IMR-90 (cell line): ENCODE measurements around the gene PADI6. TPM values are rescaled to one million over a fixed set of nuclear protein-coding genes. Genes with fewer than 3 reads are reported as not detected.

Source experiments
- ATAC-seq: fragments of 200-7000 bp; cut with Tn5 transposase; 2 replicates; pipeline ENCODE4 v1.9.1; 2020; ENCODE audit warnings: low read depth, mild to moderate bottlenecking, moderate library complexity
- BruUV-seq: library from RNA; stranded (reverse); fragments of 400-500 nt; replicated peaks from 2 replicates; lab custom pipeline; 2021; lab: Mats Ljungman, UMichigan
- CTCF ChIA-PET: fragments of 300-600 bp; formaldehyde crosslinking; extraction: SDS; loops from one replicate; lab custom pipeline; 2021; ENCODE audit warnings: antibody characterized with exemption; lab: Yijun Ruan, JAX
- POLR2A ChIA-PET: fragments of 300-600 bp; sonication (Branson Sonifier 250); formaldehyde crosslinking; loops from one replicate; lab custom pipeline; 2022; ENCODE audit warnings: antibody characterized with exemption; ENCODE audit not compliant: unreplicated experiment; lab: Charles Lee
- DNase-seq: peaks from one replicate; pipeline ENCODE4 v3.0.0; 2013
- H2AFZ ChIP-seq: replicated peaks from 2 replicates; pipeline ENCODE3; 2013; ENCODE audit warnings: low read length, mild to moderate bottlenecking; ENCODE audit not compliant: poor library complexity
- H2AK5ac ChIP-seq: 2 replicates; pipeline ENCODE4 v1.6.1; 2013; ENCODE audit warnings: low read depth, low read length, inconsistent platforms
- H2AK9ac ChIP-seq: replicated peaks from 2 replicates; pipeline ENCODE3; 2013; ENCODE audit warnings: mild to moderate bottlenecking, low read depth, low read length, moderate library complexity; ENCODE audit not compliant: poor library complexity
- H2BK120ac ChIP-seq: 2 replicates; pipeline ENCODE4 v1.6.1; 2013; ENCODE audit warnings: low read depth, low read length, inconsistent platforms
- H2BK15ac ChIP-seq: 3 replicates; pipeline ENCODE4 v1.6.1; 2013; ENCODE audit warnings: low read depth, low read length, inconsistent platforms
- H2BK20ac ChIP-seq: 2 replicates; pipeline ENCODE4 v1.6.1; 2013; ENCODE audit warnings: low read depth, mild to moderate bottlenecking, inconsistent platforms, low read length, moderate library complexity
- H2BK5ac ChIP-seq: 2 replicates; pipeline ENCODE4 v1.6.1; 2013; ENCODE audit warnings: mild to moderate bottlenecking, low read depth, low read length, inconsistent platforms; ENCODE audit not compliant: poor library complexity, severe bottlenecking
- H3K14ac ChIP-seq: replicated peaks from 2 replicates; pipeline ENCODE4 v1.6.1; 2013; ENCODE audit warnings: low read depth, low read length, inconsistent platforms
- H3K18ac ChIP-seq: 2 replicates; pipeline ENCODE4 v1.6.1; 2013; ENCODE audit warnings: low read depth, low read length, control low read depth
- H3K23ac ChIP-seq: 2 replicates; pipeline ENCODE4 v1.6.1; 2013; ENCODE audit warnings: low read depth, low read length, inconsistent platforms
- H3K27ac ChIP-seq: 2 replicates; pipeline ENCODE4 v1.5.1; 2013; ENCODE audit warnings: mild to moderate bottlenecking, control low read depth, low read length; ENCODE audit not compliant: insufficient read depth
- H3K27me3 ChIP-seq: 2 replicates; pipeline ENCODE4 v1.6.1; 2013; ENCODE audit warnings: low read length; ENCODE audit not compliant: control insufficient read depth, insufficient read depth
- H3K36me3 ChIP-seq: 2 replicates; pipeline ENCODE4 v1.6.1; 2013; ENCODE audit warnings: low read length, mixed read lengths; ENCODE audit not compliant: control insufficient read depth, insufficient read depth
- H3K4ac ChIP-seq: 2 replicates; pipeline ENCODE4 v1.6.1; 2013; ENCODE audit warnings: low read depth, low read length, inconsistent platforms
- H3K4me1 ChIP-seq: 2 replicates; pipeline ENCODE4 v1.6.1; 2013; ENCODE audit warnings: low read length, mixed read lengths; ENCODE audit not compliant: control insufficient read depth, insufficient read depth
- H3K4me2 ChIP-seq: 2 replicates; pipeline ENCODE4 v1.6.1; 2013; ENCODE audit warnings: low read depth, mild to moderate bottlenecking, control low read depth, low read length, moderate library complexity
- H3K4me3 ChIP-seq: 2 replicates; pipeline ENCODE4 v1.5.1; 2013; ENCODE audit warnings: low read depth, mild to moderate bottlenecking, control low read depth, low read length, moderate library complexity; ENCODE audit not compliant: insufficient read depth
- H3K56ac ChIP-seq: 2 replicates; pipeline ENCODE4 v1.6.1; 2013; ENCODE audit warnings: low read length, inconsistent platforms; ENCODE audit not compliant: insufficient read depth; ENCODE audit errors: extremely low read depth
- H3K79me1 ChIP-seq, 2 experiments: 2 replicates each; pipeline ENCODE4 v1.6.1; 2013; ENCODE audit warnings: low read length in 2 of 2, inconsistent platforms in 1 of 2, low read depth in 1 of 2
- H3K9ac ChIP-seq: 2 replicates; pipeline ENCODE4 v1.6.1; 2013; ENCODE audit warnings: low read depth, low read length, control low read depth
- H3K9me1 ChIP-seq: 2 replicates; pipeline ENCODE4 v1.6.1; 2013; ENCODE audit warnings: low read length, inconsistent platforms; ENCODE audit not compliant: insufficient read depth
- H3K9me3 ChIP-seq: 2 replicates; pipeline ENCODE4 v1.6.1; 2013; ENCODE audit warnings: low read length; ENCODE audit not compliant: control insufficient read depth, insufficient read depth
- H4K20me1 ChIP-seq: 2 replicates; pipeline ENCODE4 v1.6.1; 2013; ENCODE audit warnings: low read length, inconsistent platforms; ENCODE audit not compliant: insufficient read depth
- H4K5ac ChIP-seq: 2 replicates; pipeline ENCODE4 v1.6.1; 2013; ENCODE audit warnings: mild to moderate bottlenecking, low read depth, low read length, control low read depth
- H4K8ac ChIP-seq, 2 experiments: 2 replicates each; pipeline ENCODE4 v1.6.1; 2013; ENCODE audit warnings: low read depth in 2 of 2, low read length in 2 of 2, control low read depth in 1 of 2, inconsistent platforms in 1 of 2
- H4K91ac ChIP-seq: 2 replicates; pipeline ENCODE4 v1.6.1; 2013; ENCODE audit warnings: low read depth, low read length, inconsistent platforms; ENCODE audit not compliant: insufficient read depth
- BHLHE40 ChIP-seq: fragments of 150-350 bp; IDR thresholded peaks from 2 replicates; pipeline ENCODE4 v1.6.1; 2016; ENCODE audit warnings: mild to moderate bottlenecking, low read depth, low read length
- CEBPB ChIP-seq: IDR thresholded peaks from 2 replicates; pipeline ENCODE4 v1.6.1; 2012; ENCODE audit warnings: low read depth, low read length, improper control_type of control experiment
- CHD1 ChIP-seq: IDR thresholded peaks from 2 replicates; pipeline ENCODE4 v1.6.1; 2012; ENCODE audit warnings: low read depth, low read length, improper control_type of control experiment
- CTCF ChIP-seq: conservative IDR thresholded peaks from 2 replicates; pipeline ENCODE4 v1.5.1; 2012; ENCODE audit warnings: mild to moderate bottlenecking, low read depth, low read length, improper control_type of control experiment
- FOS ChIP-seq: fragments of 150-350 bp; IDR thresholded peaks from 2 replicates; pipeline ENCODE4 v1.6.1; 2016; ENCODE audit warnings: low read depth, low read length
- MAFK ChIP-seq: IDR thresholded peaks from 2 replicates; pipeline ENCODE4 v1.6.1; 2012; ENCODE audit warnings: low read depth, low read length, improper control_type of control experiment
- MAZ ChIP-seq: IDR thresholded peaks from 2 replicates; pipeline ENCODE4 v1.6.1; 2012; ENCODE audit warnings: low read depth, mild to moderate bottlenecking, low read length, improper control_type of control experiment, moderate library complexity, borderline replicate concordance
- MXI1 ChIP-seq: IDR thresholded peaks from 2 replicates; pipeline ENCODE4 v1.6.1; 2012; ENCODE audit warnings: low read depth, mild to moderate bottlenecking, low read length, moderate library complexity, borderline replicate concordance
- NFE2L2 ChIP-seq: fragments of 150-350 bp; IDR thresholded peaks from 2 replicates; pipeline ENCODE4 v1.6.1; 2016; ENCODE audit warnings: low read depth, mild to moderate bottlenecking, low read length
- POLR2A ChIP-seq: IDR thresholded peaks from 2 replicates; pipeline ENCODE4 v1.6.1; 2012; ENCODE audit warnings: mild to moderate bottlenecking, low read depth, low read length
- RAD21 ChIP-seq: IDR thresholded peaks from 2 replicates; pipeline ENCODE4 v1.6.1; 2012; ENCODE audit warnings: low read length, improper control_type of control experiment
- RCOR1 ChIP-seq: IDR thresholded peaks from 2 replicates; pipeline ENCODE4 v1.6.1; 2012; ENCODE audit warnings: mild to moderate bottlenecking, low read length, improper control_type of control experiment; ENCODE audit not compliant: insufficient replicate concordance
- RFX5 ChIP-seq: IDR thresholded peaks from 2 replicates; pipeline ENCODE4 v1.8.0; 2012; ENCODE audit warnings: low read depth, mild to moderate bottlenecking, low read length, moderate library complexity
- SMC3 ChIP-seq: fragments of 150-350 bp; IDR thresholded peaks from 2 replicates; pipeline ENCODE4 v1.6.1; 2016; ENCODE audit warnings: low read depth, mild to moderate bottlenecking, antibody characterized with exemption, low read length, moderate library complexity
- USF2 ChIP-seq: fragments of 150-350 bp; IDR thresholded peaks from 2 replicates; pipeline ENCODE4 v1.6.1; 2017; ENCODE audit warnings: mild to moderate bottlenecking, antibody characterized with exemption, low read length, low read depth
- whole genome bisulfite sequencing, 2 experiments: methylation state at CpG; one replicate each; pipeline versions ENCODE4 v1.1.5 to v1.1.7; 2013; ENCODE audit warnings: missing lambda C conversion rate in 2 of 2; ENCODE audit not compliant: insufficient read length in 1 of 2; ENCODE audit errors: extremely low coverage in 2 of 2; 5-methylcytosine and 5-hydroxymethylcytosine counted together
- dilution Hi-C: fragments of 300-500 bp; cut with HindIII; formaldehyde crosslinking; loops from one replicate; pipeline ENCODE4 v1.14.3; 2018; ENCODE audit warnings: low sequenced_read_pairs; ENCODE audit not compliant: unreplicated experiment
- in situ Hi-C: fragments of 300-500 bp; cut with MboI; formaldehyde crosslinking; loops from 3 replicates; pipeline ENCODE4 v1.14.3; 2019; ENCODE audit warnings: low sequenced_read_pairs, inconsistent platforms, mixed read lengths
- intact Hi-C: fragments of 100-400 bp; cut with micrococcal nuclease; formaldehyde crosslinking; loops from 2 replicates; pipeline ENCODE4 v1.10.0; 2022
- polyA plus RNA-seq, 3 experiments: library from polyadenylated mRNA; depleted of rRNA; stranded (reverse); fragments of >200 nt; gene quantifications; 2 replicates each; pipeline ENCODE4 v1.2.3, GENCODE V29; 2012; ENCODE audit warnings: low replicate concordance in 1 of 3
- total RNA-seq: library from RNA; depleted of rRNA; stranded (reverse); fragments of >200 nt; gene quantifications from 2 replicates; pipeline ENCODE4 v1.2.3, GENCODE V29; 2012
- TF ChIP-seq, protein P1 (sequence below): fragments of 150-350 bp; IDR thresholded peaks from 2 replicates; pipeline ENCODE4 v1.6.1; 2016; ENCODE audit warnings: low read depth, mild to moderate bottlenecking, low read length, moderate library complexity, borderline replicate concordance

The PADI6 gene
- total and polyA plus RNA-seq, 2 of the 4 experiments (the other 2 are of a cell fraction) = not detected

- no peak overlapping the region for H4K91ac ChIP-seq
- H3K18ac ChIP-seq = no peak overlapping the region
- H3K36me3 ChIP-seq = no peaks in the 10 kb centered on the region
- H3K23ac ChIP-seq = no peak overlapping the region
- WGBS, 2 experiments = 80% methylated on average over 1 of the region's 2 CpGs; no CpG with 5 or more reads in 1 of the 2 experiments
- DNase-seq (no peak), ATAC-seq (no peak)
- H2BK20ac ChIP-seq = no peak overlapping the region
- in situ Hi-C loops = no loop called here
- H4K20me1 ChIP-seq = no peaks in the 10 kb centered on the region
- no peak overlapping the region for H2BK15ac ChIP-seq
- H2AK5ac ChIP-seq = no peak overlapping the region
- no peaks in the 10 kb centered on the region for H3K9me1 ChIP-seq
- peaks cover 56% of the 10 kb centered on the region for H3K27me3 ChIP-seq
- TF ChIP-seq RCOR1 = no peak
- TF ChIP-seq, protein P1, sequence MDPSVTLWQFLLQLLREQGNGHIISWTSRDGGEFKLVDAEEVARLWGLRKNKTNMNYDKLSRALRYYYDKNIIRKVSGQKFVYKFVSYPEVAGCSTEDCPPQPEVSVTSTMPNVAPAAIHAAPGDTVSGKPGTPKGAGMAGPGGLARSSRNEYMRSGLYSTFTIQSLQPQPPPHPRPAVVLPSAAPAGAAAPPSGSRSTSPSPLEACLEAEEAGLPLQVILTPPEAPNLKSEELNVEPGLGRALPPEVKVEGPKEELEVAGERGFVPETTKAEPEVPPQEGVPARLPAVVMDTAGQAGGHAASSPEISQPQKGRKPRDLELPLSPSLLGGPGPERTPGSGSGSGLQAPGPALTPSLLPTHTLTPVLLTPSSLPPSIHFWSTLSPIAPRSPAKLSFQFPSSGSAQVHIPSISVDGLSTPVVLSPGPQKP = no peak
- TF ChIP-seq MXI1 = no peak
- no peak for TF ChIP-seq SMC3
- no peak for TF ChIP-seq MAFK
- TF ChIP-seq NFE2L2 = no peak
- no peak for TF ChIP-seq CTCF
- TF ChIP-seq CEBPB = no peak
- TF ChIP-seq MAZ = no peak
- no peak for TF ChIP-seq RFX5
- no peak for TF ChIP-seq RAD21
- TF ChIP-seq BHLHE40 = no peak
- no peak for TF ChIP-seq CHD1
- TF ChIP-seq FOS = no peak
- no peak for TF ChIP-seq USF2
- no peak for TF ChIP-seq POLR2A
- dilution Hi-C loops = no loop called here
- H3K56ac ChIP-seq = no peak overlapping the region
- H3K4me1 ChIP-seq = no peaks in the 10 kb centered on the region
- no peaks in the 10 kb centered on the region for H3K9me3 ChIP-seq
- intact Hi-C loops = no loop called here
- H4K8ac ChIP-seq = no peak overlapping the region
- no peak overlapping the region for H3K9ac ChIP-seq
- no peak overlapping the region for H3K4ac ChIP-seq
- H2AFZ ChIP-seq = no peak overlapping the region
- ChIA-PET POLR2A (no interaction called here), CTCF (no interaction called here)
- no peak overlapping the region for H2BK120ac ChIP-seq
- H2AK9ac ChIP-seq = no peak overlapping the region
- no peaks in the 10 kb centered on the region for H3K79me1 ChIP-seq
- H2BK5ac ChIP-seq = no peak overlapping the region
- H3K4me3 ChIP-seq = no peak overlapping the region
- no peak overlapping the region for H3K4me2 ChIP-seq
- no TSS peak for BruUV-seq
- no peak overlapping the region for H4K5ac ChIP-seq
- no peak overlapping the region for H3K14ac ChIP-seq
- no peak overlapping the region for H3K27ac ChIP-seq
Observed at GRCh38 chr1:17381161-17381560, 9.2 kb downstream of the PADI6 start.
